Lower lobe of right lung (tissue), 2 donors: ENCODE measurements around the gene TLL1. TPM values are rescaled to one million over a fixed set of nuclear protein-coding genes. Genes with fewer than 3 reads are reported as not detected.

ENCODE experiments used
- ATAC-seq, 2 donors: fragments of 200-7000 bp; cut with Tn5 transposase; one replicate each; pipeline ENCODE4 v1.9.1; 2020 to 2022; ENCODE audit warnings: mild to moderate bottlenecking in 2 of 2, moderate library complexity in 2 of 2
- DNase-seq: peaks from one replicate; pipeline ENCODE4 v3.0.0-alpha.2; 2020
- H3K27ac ChIP-seq: fragments of 200-600 bp; one replicate; pipeline ENCODE4 v1.8.0; 2022
- H3K27me3 ChIP-seq: fragments of 200-600 bp; one replicate; pipeline ENCODE4 v1.8.0; 2022; ENCODE audit warnings: low read depth
- H3K36me3 ChIP-seq: fragments of 200-600 bp; one replicate; pipeline ENCODE4 v1.8.0; 2022; ENCODE audit warnings: mild to moderate bottlenecking
- H3K4me1 ChIP-seq: fragments of 200-600 bp; one replicate; pipeline ENCODE4 v1.8.0; 2022
- H3K4me3 ChIP-seq: fragments of 200-600 bp; one replicate; pipeline ENCODE4 v1.8.0; 2022; ENCODE audit warnings: mild to moderate bottlenecking
- H3K9me3 ChIP-seq: fragments of 200-600 bp; one replicate; pipeline ENCODE4 v1.8.0; 2022
- intact Hi-C: fragments of 100-400 bp; cut with DNase I; formaldehyde crosslinking; loops from one replicate; pipeline ENCODE4 v1.11.0; 2022
- total RNA-seq: library from RNA; stranded (reverse); fragmentation: NEBNext Ultra II Directional; extraction: Animal tissue kit (Norgen Biotek cat#: 25700); gene quantifications from one replicate; pipeline ENCODE4 v1.2.1, GENCODE V29; 2021
- TF ChIP-seq, protein P1 (sequence below): fragments of 200-600 bp; IDR thresholded peaks from one replicate; pipeline ENCODE4 v1.8.0; 2022; ENCODE audit warnings: antibody characterized with exemption, mild to moderate bottlenecking
- donor health status: DM: no; HTN: yes; CAD: no; lungs with severe emphysema.

Gene TLL1
- total RNA-seq, 1 donor from 2014 or later: 4.7 TPM

DNA sequence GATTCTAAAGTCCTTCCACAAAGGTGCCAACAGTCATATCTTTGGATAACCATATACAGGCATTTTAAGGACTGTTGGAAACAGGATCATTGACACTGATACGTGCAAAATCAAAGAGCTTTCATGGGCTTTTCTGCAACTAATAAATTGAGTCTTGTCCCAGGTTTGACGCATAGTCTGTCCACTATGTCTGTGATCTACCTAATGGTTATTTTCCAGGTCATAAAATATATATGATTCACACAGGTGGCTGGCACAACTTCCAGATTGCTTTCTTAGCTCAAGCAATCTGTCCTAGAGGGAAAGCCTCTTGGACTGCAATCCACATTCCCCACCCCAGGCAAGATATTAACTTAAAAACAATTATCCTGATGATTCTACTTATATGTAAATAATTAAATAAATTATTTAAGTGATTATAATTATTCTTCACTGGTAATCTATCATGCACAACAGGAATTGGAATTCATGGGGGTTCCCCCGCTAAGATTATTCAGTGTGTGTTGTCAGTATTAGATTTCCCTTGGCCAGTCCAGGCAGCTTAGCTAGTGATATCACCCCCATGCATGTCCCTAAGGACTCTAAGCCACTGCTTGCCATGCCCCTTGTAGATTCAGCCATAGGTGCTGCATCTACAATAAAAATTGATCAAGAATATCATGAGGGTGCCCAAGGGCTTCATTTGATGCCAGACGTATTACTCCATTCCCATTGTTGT lies 97.8 kb downstream of the TLL1 start:
- H3K36me3 ChIP-seq: no peaks in the 10 kb centered on the region
- no peak overlapping the region for H3K27ac ChIP-seq
- TF ChIP-seq, protein P1, sequence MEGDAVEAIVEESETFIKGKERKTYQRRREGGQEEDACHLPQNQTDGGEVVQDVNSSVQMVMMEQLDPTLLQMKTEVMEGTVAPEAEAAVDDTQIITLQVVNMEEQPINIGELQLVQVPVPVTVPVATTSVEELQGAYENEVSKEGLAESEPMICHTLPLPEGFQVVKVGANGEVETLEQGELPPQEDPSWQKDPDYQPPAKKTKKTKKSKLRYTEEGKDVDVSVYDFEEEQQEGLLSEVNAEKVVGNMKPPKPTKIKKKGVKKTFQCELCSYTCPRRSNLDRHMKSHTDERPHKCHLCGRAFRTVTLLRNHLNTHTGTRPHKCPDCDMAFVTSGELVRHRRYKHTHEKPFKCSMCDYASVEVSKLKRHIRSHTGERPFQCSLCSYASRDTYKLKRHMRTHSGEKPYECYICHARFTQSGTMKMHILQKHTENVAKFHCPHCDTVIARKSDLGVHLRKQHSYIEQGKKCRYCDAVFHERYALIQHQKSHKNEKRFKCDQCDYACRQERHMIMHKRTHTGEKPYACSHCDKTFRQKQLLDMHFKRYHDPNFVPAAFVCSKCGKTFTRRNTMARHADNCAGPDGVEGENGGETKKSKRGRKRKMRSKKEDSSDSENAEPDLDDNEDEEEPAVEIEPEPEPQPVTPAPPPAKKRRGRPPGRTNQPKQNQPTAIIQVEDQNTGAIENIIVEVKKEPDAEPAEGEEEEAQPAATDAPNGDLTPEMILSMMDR: no peak
- intact Hi-C loops: no loop called here
- H3K27me3 ChIP-seq: no peaks in the 10 kb centered on the region
- DNase-seq (no peak), ATAC-seq (no peak)
- no peaks in the 10 kb centered on the region for H3K4me1 ChIP-seq
- no peaks in the 10 kb centered on the region for H3K9me3 ChIP-seq
- no peak overlapping the region for H3K4me3 ChIP-seq

- intact Hi-C loops: no loop called here
- no peaks in the 10 kb centered on the region for H3K4me1 ChIP-seq
- TF ChIP-seq, protein P1: no peak
- no peak for DNase-seq
- no peak overlapping the region for H3K4me3 ChIP-seq
- no peaks in the 10 kb centered on the region for H3K27me3 ChIP-seq
- no peaks in the 10 kb centered on the region for H3K36me3 ChIP-seq
- no peak overlapping the region for H3K27ac ChIP-seq
- H3K9me3 ChIP-seq: no peaks in the 10 kb centered on the region
- no peak for ATAC-seq
Observed at GRCh38 chr4:165971446-165971845, 98.4 kb downstream of the TLL1 start.

GRCh38 chr4:165971933-165972332 lies 98.9 kb downstream of the TLL1 start:
- ATAC-seq (no peak), DNase-seq (no peak)
- Histone ChIP-seq H3K4me3 (no peak overlapping the region), H3K36me3 (no peaks in the 10 kb centered on the region), H3K27me3 (no peaks in the 10 kb centered on the region), H3K4me1 (no peaks in the 10 kb centered on the region), H3K27ac (no peak overlapping the region), H3K9me3 (no peaks in the 10 kb centered on the region)
- TF ChIP-seq, protein P1: no peak
- intact Hi-C loops: no loop called here

DNA sequence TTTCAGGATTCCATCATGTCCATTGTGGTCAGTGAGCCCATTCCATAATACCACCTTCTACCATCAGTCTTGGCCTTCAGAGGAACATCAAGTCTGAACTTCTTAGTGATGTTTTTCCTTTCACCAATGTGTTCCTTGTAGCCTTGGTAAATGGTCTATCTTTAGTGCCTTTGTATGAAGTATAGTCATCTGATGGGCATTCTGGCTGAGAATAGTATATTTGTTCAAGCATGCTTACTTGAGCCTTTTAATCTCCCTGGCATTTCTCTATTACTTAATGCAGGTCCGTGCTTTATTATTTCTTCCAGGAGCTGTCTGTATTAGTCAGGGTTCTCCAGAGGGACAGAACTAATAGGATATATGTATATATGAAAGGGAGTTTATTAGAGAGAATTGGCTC lies 99.7 kb downstream of the TLL1 start:
- intact Hi-C loops: no loop called here
- Histone ChIP-seq H3K4me1 (no peaks in the 10 kb centered on the region), H3K27me3 (no peaks in the 10 kb centered on the region), H3K9me3 (no peaks in the 10 kb centered on the region), H3K27ac (no peak overlapping the region), H3K36me3 (no peaks in the 10 kb centered on the region), H3K4me3 (no peak overlapping the region)
- DNase-seq: no peak
- no peak for ATAC-seq
- TF ChIP-seq, protein P1: no peak

DNA sequence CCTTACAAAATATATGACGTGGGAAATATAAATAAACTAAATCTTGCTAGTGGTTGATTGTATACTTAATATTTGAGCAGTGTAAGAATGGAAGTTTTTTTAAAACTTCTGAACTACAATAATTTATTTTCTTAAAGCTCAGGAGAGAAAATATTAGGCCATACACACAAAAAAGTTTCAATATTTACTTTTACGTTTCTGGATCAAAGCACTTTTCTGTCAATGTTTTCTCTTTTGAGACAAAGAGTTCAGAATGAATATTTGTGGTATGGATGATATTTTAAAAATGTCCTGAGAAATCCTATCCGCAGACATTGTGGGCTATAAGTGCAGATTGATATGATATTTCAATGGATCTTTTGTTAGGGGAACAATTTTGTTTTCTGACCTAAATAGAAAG lies 109.9 kb downstream of the TLL1 start:
- ATAC-seq: no peak
- Histone ChIP-seq H3K27ac (no peak overlapping the region), H3K27me3 (no peaks in the 10 kb centered on the region), H3K9me3 (no peaks in the 10 kb centered on the region), H3K4me1 (no peaks in the 10 kb centered on the region), H3K4me3 (no peak overlapping the region), H3K36me3 (no peaks in the 10 kb centered on the region)
- TF ChIP-seq, protein P1: no peak
- intact Hi-C loops: no loop called here
- DNase-seq: no peak
